Stimulated activated CD4-positive, alpha-beta T cell treated with anti-CD3 and anti-CD28 coated beads, Interleukin-15, amount 100 ng/mL, for 1 hour (primary cell): ENCODE measurements around the gene RNGTT.
"Not testable (repeated sequence)": the region's sequence is repeated elsewhere in the genome, so short reads cannot be mapped to it uniquely, and the experiment has no call there.

ENCODE experiments used
- DNase-seq, 2 donors: peaks; one replicate each; pipeline ENCODE4 v3.0.0-alpha.2; 2020; ENCODE audit warnings: low read depth in 1 of 2, low spot score in 1 of 2

RNGTT gene

GRCh38 chr6:88914895-88915598 lies 48.4 kb downstream of the RNGTT start:
- DNase-seq = no peak

GRCh38 chr6:88914180-88914579 lies 49.2 kb downstream of the RNGTT start:
- DNase-seq = no peak

- DNase-seq = no peak
Measured at GRCh38 chr6:88913471-88913870, 49.9 kb downstream of the RNGTT start.

GRCh38 chr6:88910922-88911778 lies 52.3 kb downstream of the RNGTT start:
- no peak for DNase-seq

GRCh38 chr6:88908598-88909548 lies 54.5 kb downstream of the RNGTT start:
- no peak for DNase-seq

- not testable (repeated sequence) for DNase-seq
Measured at GRCh38 chr6:88907148-88907547, 56.3 kb downstream of the RNGTT start.

GRCh38 chr6:88899569-88900316 lies 63.7 kb downstream of the RNGTT start:
- DNase-seq = no peak

- no peak for DNase-seq
Measured at GRCh38 chr6:88895911-88896310, 67.5 kb downstream of the RNGTT start.

- no peak for DNase-seq
Measured at GRCh38 chr6:88890860-88891845, 72.3 kb downstream of the RNGTT start.

- no peak for DNase-seq
Measured at GRCh38 chr6:88890394-88890793, 73.0 kb downstream of the RNGTT start.

GRCh38 chr6:88884361-88884760 lies 79.1 kb downstream of the RNGTT start:
- DNase-seq = no peak

GRCh38 chr6:88882536-88882935 lies 80.9 kb downstream of the RNGTT start:
- no peak for DNase-seq

- DNase-seq = no peak
Measured at GRCh38 chr6:88881451-88881850, 82.0 kb downstream of the RNGTT start.

GRCh38 chr6:88880021-88880420 lies 83.4 kb downstream of the RNGTT start:
- DNase-seq = no peak

GRCh38 chr6:88877893-88878292 lies 85.5 kb downstream of the RNGTT start:
- DNase-seq = no peak

GRCh38 chr6:88872962-88873361 lies 90.5 kb downstream of the RNGTT start:
- no peak for DNase-seq

- no peak for DNase-seq
Measured at GRCh38 chr6:88871498-88871897, 91.9 kb downstream of the RNGTT start.

- no peak for DNase-seq
Measured at GRCh38 chr6:88870717-88871330, 92.6 kb downstream of the RNGTT start.
